ENCODE data around the gene FGB.
"Not testable (repeated sequence)": the region's sequence is repeated elsewhere in the genome, so short reads cannot be mapped to it uniquely, and the experiment has no call there.

FGB gene

GRCh38 chr4:154566639-154567204, 3.9 kb downstream of the FGB start:
- DNase-seq (ENCODE audit: low read depth), result no peak

DNA sequence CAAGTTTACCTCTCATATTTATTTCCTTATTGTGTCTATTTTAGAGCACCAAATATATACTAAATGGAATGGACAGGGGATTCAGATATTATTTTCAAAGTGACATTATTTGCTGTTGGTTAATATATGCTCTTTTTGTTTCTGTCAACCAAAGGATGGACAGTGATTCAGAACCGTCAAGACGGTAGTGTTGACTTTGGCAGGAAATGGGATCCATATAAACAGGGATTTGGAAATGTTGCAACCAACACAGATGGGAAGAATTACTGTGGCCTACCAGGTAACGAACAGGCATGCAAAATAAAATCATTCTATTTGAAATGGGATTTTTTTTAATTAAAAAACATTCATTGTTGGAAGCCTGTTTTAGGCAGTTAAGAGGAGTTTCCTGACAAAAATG, 6.2 kb downstream of the FGB start:
- DNase-seq (ENCODE audit: low read depth), result no peak

- DNase-seq (ENCODE audit: low read depth), result no peak
These were observed 6.8 kb downstream of the FGB start for GRCh38 chr4:154569584-154569983.

GRCh38 chr4:154573190-154573870, 10.5 kb downstream of the FGB start:
- no peak for DNase-seq (ENCODE audit: low read depth)

GRCh38 chr4:154574311-154574710, 11.5 kb downstream of the FGB start:
- DNase-seq (ENCODE audit: low read depth), result no peak

GRCh38 chr4:154577324-154577723, 14.5 kb downstream of the FGB start:
- DNase-seq (ENCODE audit: low read depth), result no peak

GRCh38 chr4:154578919-154579318, 16.1 kb downstream of the FGB start:
- DNase-seq (ENCODE audit: low read depth), result no peak

DNA sequence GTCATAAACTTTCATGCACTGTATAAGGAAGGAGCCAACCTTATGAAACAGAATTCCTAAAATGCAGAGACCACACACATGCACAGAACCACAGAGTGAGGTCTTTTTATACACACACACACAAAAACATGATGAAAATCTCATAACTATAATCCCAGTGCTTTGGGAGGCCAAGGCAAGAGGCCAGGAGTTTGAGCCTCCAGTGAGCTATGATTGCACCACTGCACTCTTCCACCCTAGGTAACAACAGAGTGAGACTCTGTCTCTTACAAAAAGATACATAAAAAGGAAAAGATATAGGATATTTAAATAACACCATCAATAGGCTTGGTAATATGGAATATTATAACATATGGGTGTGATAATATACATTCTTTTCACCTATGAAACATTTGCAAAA, 17.1 kb downstream of the FGB start:
- DNase-seq (ENCODE audit: low read depth), result no peak

DNA sequence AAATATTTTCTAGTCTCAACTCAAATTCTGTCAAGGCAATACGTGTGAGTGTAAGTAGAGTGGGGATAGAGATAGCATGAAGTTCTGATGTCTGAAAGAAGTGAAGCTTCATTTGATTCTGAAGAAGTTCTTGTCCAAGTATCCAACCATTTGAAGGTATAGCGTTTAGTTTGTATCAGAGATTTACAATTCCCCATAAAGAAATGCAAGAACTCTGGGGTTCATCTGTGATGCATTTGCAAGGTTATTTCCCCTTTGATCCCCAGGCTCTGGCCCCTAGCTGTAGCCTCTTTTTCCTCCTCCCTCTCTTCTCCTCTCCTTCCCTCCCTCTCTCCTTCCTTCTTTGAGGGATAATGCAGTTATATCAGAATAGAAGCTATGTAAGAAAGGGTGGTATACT, 19.9 kb downstream of the FGB start:
- no peak for DNase-seq (ENCODE audit: low read depth)

DNA sequence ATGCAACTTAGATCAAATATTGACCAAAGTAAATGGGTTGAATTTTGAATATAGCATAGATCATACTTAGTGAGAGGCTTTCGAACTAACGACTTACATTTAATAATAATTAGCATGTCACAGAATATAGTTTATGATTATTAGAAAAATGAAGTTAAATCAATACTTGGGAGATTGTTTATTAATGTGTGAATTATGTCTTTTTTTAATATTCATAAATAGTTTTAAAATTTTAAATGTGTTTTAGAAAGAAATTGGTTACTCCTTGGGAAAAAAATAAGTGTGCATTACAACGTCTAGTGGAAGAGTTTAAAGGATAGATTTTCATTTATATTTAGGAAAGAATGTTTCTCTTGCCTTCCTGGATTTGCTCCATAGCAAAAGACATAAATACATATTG, 20.4 kb downstream of the FGB start:
- no peak for DNase-seq (ENCODE audit: low read depth)

GRCh38 chr4:154583677-154584076, 20.9 kb downstream of the FGB start:
- DNase-seq (ENCODE audit: low read depth), result no peak

- DNase-seq (ENCODE audit: low read depth), result no peak
These were observed 21.4 kb downstream of the FGB start for GRCh38 chr4:154584259-154584658.

DNA sequence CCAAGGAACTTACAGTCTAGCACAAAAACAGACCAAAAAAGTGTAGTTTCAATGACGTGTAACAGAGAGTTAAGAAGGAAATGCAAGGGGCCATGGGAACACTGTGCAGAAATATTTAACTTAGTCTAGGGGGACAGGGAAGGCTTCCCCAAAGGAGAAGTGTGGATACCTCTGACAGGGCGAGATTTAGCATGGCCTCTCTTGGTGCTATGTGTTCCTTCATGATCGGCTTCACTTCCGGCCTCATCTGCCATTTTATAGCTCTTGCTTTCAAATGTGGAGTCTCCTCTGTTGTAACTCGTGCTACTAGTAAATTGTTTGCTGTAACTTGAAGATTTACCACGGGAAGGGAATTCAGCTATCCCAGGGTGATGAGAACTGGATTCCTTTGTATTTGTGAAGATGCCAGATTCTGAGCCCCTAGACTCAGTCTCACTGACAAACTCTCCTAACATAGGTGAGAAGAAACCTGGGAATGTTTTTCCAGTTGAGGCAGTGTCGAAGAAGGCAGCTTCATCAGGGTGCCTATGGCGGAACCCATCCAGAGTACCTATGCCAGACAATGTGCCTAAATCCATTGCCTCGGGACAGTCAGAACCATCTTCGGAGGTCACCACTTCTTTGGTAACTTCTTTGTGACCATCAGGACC, 22.7 kb downstream of the FGB start:
- DNase-seq (ENCODE audit: low read depth), result no peak

DNA sequence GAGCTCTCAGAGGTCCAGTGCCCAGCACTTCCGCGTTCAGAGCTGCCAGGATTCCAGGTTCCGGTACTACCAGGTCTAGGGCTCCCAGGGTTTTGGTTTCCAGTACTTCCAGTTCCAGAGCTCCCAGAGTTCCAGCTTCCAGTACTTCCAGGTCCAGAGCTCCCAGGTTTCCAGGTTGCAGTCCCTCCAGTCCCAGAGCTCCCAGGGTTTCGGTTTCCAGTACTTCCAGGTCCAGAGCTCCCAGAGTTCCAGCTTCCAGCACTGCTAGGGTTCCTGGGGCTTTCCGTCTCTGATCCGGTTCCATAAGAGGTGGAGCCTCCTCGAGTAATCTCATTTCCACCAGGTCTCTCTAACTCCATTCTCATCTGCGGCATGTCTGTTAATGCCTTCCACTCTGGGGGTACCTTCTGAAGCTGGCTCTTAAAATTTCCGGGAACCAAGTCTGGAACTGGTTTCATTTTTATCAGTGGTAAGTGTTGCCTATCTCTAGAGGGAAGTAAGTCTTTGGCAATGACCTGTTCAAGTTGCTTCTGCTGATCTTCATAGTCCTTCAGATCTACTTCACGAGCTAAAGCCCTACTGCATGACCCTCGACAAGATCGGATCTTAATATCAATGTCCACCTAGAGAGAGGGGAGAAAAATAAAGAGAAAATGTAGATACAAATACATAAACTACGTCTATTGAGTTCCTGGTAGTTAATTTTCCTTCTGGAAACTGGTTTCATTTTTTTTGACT, 23.7 kb downstream of the FGB start:
- DNase-seq (ENCODE audit: low read depth), result no peak

- no peak for DNase-seq (ENCODE audit: low read depth)
These were observed 25.4 kb downstream of the FGB start for GRCh38 chr4:154588198-154588597.

DNA sequence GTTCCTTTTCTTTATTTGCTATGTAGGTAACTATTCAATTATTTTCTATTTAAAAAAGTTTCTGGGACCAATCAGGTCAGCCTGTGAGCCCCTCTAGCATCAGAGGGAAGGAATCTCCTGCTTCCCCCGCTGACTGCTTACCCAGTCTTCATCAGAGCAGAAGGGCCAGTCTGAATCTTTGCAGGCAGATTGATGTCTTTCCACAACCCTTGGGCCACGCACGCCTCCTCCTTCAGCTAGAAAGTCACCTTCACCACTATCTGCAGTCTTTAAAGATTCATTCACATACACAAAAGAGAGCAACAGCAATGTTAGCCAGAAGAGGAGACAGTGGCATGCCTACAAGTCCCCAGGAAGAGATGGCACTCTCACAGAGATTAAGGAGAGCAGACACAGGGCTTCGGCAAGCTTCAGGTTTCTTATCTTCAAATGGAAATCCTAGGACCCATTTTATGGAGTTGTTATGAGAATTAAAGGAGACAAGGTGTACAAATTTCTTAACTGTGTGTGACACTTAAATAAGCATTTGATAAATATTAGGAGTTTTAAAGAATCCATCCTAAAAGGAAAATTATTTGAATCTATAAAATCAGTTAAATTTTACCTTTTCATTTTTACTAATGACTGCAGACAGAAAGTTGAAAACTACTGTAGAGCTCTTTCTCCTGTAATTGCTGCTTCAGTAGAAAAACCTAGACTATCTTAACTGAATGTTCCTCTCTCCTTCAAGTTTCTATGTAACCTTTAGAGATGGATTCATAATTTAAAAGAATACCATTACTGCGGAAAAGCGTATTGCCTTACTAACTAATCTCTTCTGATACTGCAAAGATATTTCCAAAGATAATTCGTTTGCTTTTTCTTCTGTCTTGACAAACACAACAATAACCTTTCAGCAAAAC, 26.7 kb downstream of the FGB start:
- DNase-seq (ENCODE audit: low read depth), result no peak

DNA sequence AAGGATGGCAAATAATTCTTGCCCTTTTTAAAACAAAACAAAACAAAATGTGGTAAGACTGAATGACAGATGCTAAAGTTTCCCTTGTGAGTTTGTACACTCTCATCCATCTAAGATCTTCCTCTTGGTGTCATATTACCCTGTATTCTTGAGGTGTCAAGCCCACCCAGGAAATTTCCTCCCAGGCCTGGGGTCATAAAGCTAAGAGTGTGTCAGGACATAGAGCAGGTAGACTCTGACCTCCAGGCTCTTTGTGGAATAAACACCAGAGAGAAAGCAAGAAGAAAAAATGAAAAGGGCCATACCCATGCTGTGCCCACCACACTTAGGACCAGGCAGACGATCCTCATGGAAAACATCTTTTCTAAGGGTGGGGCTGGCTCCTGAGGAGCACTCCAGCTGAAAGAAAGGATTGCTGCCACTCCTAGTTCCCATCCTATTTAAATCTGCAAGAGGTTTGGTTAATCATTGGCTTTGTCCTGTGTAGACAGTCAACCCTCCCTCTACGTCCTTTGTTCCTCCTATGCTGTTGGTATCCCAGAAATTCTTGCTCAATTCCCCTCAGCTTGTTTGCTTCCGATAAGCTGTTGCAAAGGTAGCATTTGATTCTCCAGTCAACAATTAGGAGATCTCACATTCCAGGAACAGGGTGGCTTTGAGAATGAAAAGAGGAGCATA, 27.7 kb downstream of the FGB start, which contains the start of gene FGA:
Gene FGA (minus strand): TSS at position 414 of the 678 bp plus-strand sequence. CDS start 55 bp downstream, at position 359.
- DNase-seq (ENCODE audit: low read depth), result no peak

DNA sequence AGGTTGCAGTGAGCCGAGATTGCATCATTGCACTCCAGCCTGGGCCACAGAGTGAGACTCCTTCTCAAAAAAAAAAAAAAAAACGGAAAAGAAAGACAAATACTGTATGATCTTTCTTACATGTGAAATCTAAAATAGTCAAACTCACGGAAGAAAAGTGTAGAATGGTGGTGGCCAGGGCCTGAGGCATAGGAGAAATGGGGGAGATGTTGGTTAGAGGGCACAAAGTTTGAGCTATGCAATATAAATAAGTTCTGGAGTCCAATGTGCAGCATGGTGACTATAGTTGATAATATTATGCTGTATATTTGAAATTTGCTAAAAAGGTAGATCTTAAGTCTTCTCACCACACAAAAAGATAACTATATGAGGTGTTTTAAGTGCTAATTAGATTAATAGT, 29.1 kb downstream of the FGB start:
- DNase-seq (ENCODE audit: low read depth), result no peak

GRCh38 chr4:154593868-154594267, 31.1 kb downstream of the FGB start:
- no peak for DNase-seq (ENCODE audit: low read depth)

DNA sequence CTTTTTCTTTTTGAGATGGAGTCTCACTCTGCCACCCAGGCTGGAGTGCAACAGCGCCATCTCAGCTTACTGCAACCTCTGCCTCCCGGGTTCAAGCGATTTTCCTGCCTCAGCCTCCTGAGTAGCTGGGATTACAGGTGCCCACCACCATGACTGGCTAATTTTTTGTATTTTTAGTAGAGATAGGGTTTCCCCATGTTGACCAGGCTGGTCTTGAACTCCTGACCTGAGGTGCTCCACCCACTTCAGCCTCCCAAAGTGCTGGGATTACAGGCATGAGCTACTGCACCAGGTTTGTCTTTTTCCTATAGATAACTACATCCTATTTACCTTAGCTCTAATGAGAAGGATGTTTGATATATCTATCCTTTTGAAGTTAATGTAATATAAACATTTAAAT, 31.5 kb downstream of the FGB start:
- DNase-seq (ENCODE audit: low read depth), result not testable (repeated sequence)

DNA sequence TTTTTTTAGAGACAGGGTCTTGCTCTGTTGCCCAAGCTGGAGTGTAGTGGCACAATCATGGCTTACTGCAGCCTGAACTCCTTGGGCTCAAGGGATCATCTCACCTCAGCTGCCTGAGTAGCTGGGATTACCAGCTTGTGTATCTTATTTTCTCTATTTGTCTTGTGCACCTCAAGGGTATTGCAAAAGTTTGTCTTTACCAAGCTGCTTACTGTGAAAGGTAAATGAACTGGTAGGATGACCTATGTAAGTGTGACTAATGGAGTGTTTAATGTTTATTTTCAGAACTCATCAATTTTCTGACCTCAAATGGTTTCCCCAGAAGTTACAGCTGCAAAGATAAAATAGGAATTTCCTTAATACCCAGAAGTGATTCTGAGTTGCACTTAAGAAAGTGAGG, 33.0 kb downstream of the FGB start:
- no peak for DNase-seq (ENCODE audit: low read depth)

All from activated gamma-delta T cell treated with anti-CD3 and anti-CD28 coated beads, Interleukin-2, amount 50 U/mL, for 16 hours (primary cell).